GM21723 (cell line): Measurements from ENCODE around the gene SEMA3C.

Source experiments
- ATAC-seq: cut with Tn5 transposase; IDR thresholded peaks from one replicate; pipeline ENCODE4 v1.9.1; 2021; ENCODE audit warnings: mild to moderate bottlenecking, moderate library complexity; ENCODE audit not compliant: unreplicated experiment

The SEMA3C gene

GRCh38 chr7:80708123-80708522 is 210.7 kb downstream of the SEMA3C start:
- ATAC-seq: no peak

GRCh38 chr7:80707318-80707717 is 211.5 kb downstream of the SEMA3C start:
- ATAC-seq: no peak

GRCh38 chr7:80705130-80705781 is 213.6 kb downstream of the SEMA3C start:
- no peak for ATAC-seq

DNA sequence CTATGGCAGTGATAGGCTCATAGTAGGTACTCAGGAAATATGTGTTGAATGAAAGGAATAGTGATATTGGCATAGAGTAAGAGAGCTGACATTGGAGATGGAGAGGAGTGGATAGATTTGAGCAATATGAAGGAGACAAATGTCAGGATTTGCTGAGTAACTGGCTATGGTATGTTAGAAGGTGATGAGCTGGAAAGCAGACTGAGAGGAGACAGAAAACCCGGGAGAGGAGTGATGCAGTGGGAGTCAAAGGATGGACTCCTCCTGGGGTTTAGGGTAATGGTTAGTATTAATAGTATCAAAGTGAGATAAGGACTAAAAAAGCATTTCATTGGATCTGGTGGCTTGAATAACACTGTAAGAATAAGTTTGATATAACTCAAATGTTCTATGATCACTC is 215.6 kb downstream of the SEMA3C start:
- no peak for ATAC-seq

DNA sequence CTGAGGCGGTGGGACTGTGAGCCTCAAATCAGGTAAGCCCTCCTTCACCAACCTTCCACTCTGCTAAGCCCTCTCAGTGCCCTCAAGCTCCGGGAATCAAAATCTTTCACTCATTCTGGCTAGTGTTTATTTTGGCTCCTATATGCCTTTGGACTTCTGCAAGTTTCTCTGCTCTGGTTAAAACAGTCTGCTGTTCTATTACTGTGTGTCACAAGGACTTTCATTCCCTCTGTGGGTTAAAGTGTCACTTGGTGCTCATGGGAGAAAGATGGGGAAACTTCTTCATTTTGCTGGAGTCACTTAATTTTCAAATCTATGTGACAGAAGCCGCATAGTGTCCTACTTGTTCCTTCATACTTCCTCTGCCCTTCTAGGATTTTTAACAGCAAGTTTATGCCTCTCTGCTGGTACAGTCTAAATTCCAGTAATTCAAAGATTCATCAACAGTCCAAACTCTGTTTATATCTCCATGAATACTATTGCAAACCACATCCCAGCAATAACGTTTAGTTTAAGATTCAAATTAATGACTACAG is 219.1 kb downstream of the SEMA3C start:
- ATAC-seq: no peak

- no peak for ATAC-seq
Measured at GRCh38 chr7:80699045-80699638, 219.7 kb downstream of the SEMA3C start.
